H9 (cell line): ENCODE results near the gene COQ5. TPM values are rescaled to one million over a fixed set of nuclear protein-coding genes. Genes with fewer than 3 reads are reported as not detected.

Experiments
- DNase-seq: peaks from one replicate; pipeline ENCODE4 v3.0.0-alpha.2; 2017
- H2AFZ ChIP-seq: one replicate; pipeline ENCODE4 v1.6.1; 2013; ENCODE audit warnings: mild to moderate bottlenecking, low read length, control low read depth, moderate library complexity
- H2AK5ac ChIP-seq: 2 replicates; pipeline ENCODE4 v1.6.1; 2013; ENCODE audit warnings: low read length, control low read depth, mixed read lengths; ENCODE audit not compliant: insufficient read length
- H2BK120ac ChIP-seq: one replicate; pipeline ENCODE4 v1.6.1; 2013; ENCODE audit warnings: low read depth, mild to moderate bottlenecking, low read length, control low read depth, inconsistent platforms; ENCODE audit not compliant: poor library complexity, severe bottlenecking
- H2BK12ac ChIP-seq: 2 replicates; pipeline ENCODE4 v1.6.1; 2013; ENCODE audit warnings: low read length, control low read depth, mixed read lengths, low read depth; ENCODE audit not compliant: insufficient read length
- H2BK15ac ChIP-seq: 2 replicates; pipeline ENCODE4 v1.6.1; 2013; ENCODE audit warnings: low read depth, low read length, control low read depth
- H2BK20ac ChIP-seq: one replicate; pipeline ENCODE4 v1.6.1; 2013; ENCODE audit warnings: low read depth, mild to moderate bottlenecking, low read length, control low read depth, inconsistent platforms; ENCODE audit not compliant: poor library complexity, severe bottlenecking
- H2BK5ac ChIP-seq: 2 replicates; pipeline ENCODE4 v1.6.1; 2013; ENCODE audit warnings: low read length, control low read depth, mixed read lengths; ENCODE audit not compliant: insufficient read length
- H3K14ac ChIP-seq: 2 replicates; pipeline ENCODE4 v1.6.1; 2013; ENCODE audit warnings: low read length, control low read depth; ENCODE audit not compliant: insufficient read depth
- H3K18ac ChIP-seq: 2 replicates; pipeline ENCODE4 v1.6.1; 2013; ENCODE audit warnings: low read depth, mild to moderate bottlenecking, mixed read lengths, low read length, control low read depth; ENCODE audit not compliant: insufficient read length
- H3K23ac ChIP-seq: 2 replicates; pipeline ENCODE4 v1.6.1; 2013; ENCODE audit warnings: low read length, control low read depth, mixed read lengths, low read depth; ENCODE audit not compliant: insufficient read length
- H3K23me2 ChIP-seq: 2 replicates; pipeline ENCODE4 v1.6.1; 2013; ENCODE audit warnings: low read depth, mild to moderate bottlenecking, mixed read lengths, low read length, control low read depth; ENCODE audit not compliant: insufficient read length, poor library complexity, severe bottlenecking
- H3K27ac ChIP-seq: 2 replicates; pipeline ENCODE4 v1.5.1; 2013; ENCODE audit warnings: low read length, control low read depth, mixed read lengths, low read depth; ENCODE audit not compliant: insufficient read length
- H3K27me3 ChIP-seq: 2 replicates; pipeline ENCODE4 v1.6.1; 2013; ENCODE audit warnings: low read length, control low read depth, inconsistent platforms; ENCODE audit not compliant: insufficient read depth
- H3K4ac ChIP-seq: 2 replicates; pipeline ENCODE4 v1.6.1; 2013; ENCODE audit warnings: low read depth, mild to moderate bottlenecking, control low read depth, inconsistent platforms, low read length, moderate library complexity
- H3K4me1 ChIP-seq: 2 replicates; pipeline ENCODE4 v1.6.1; 2013; ENCODE audit warnings: low read length, control low read depth, inconsistent platforms; ENCODE audit not compliant: insufficient read depth
- H3K4me2 ChIP-seq: 2 replicates; pipeline ENCODE4 v1.6.1; 2013; ENCODE audit warnings: low read length, control low read depth, mixed read lengths; ENCODE audit not compliant: insufficient read length, insufficient read depth
- H3K56ac ChIP-seq: 2 replicates; pipeline ENCODE4 v1.6.1; 2013; ENCODE audit warnings: low read depth, mild to moderate bottlenecking, mixed read lengths, low read length, control low read depth; ENCODE audit not compliant: insufficient read length
- H3K79me1 ChIP-seq: 2 replicates; pipeline ENCODE4 v1.6.1; 2013; ENCODE audit warnings: low read depth, mild to moderate bottlenecking, moderate library complexity, low read length, control low read depth, inconsistent platforms; ENCODE audit not compliant: insufficient read depth, poor library complexity, severe bottlenecking
- H3K79me2 ChIP-seq: 2 replicates; pipeline ENCODE4 v1.6.1; 2013; ENCODE audit warnings: low read length, control low read depth, inconsistent platforms; ENCODE audit not compliant: insufficient read depth
- H3K9ac ChIP-seq: 2 replicates; pipeline ENCODE4 v1.6.1; 2013; ENCODE audit warnings: low read length, control low read depth, mixed read lengths; ENCODE audit not compliant: insufficient read length; ENCODE audit errors: extremely low read depth
- H3K9me3 ChIP-seq: one replicate; pipeline ENCODE4 v1.6.1; 2013; ENCODE audit warnings: low read depth, low read length, inconsistent platforms; ENCODE audit not compliant: control insufficient read depth
- H3T11ph ChIP-seq: one replicate; pipeline ENCODE4 v1.6.1; 2013; ENCODE audit warnings: mild to moderate bottlenecking, low read length, control low read depth, inconsistent platforms
- H4K20me1 ChIP-seq: one replicate; pipeline ENCODE4 v1.6.1; 2013; ENCODE audit not compliant: control insufficient read depth, insufficient read length, insufficient read depth
- H4K5ac ChIP-seq: 2 replicates; pipeline ENCODE4 v1.6.1; 2013; ENCODE audit warnings: low read depth, mild to moderate bottlenecking, mixed read lengths, low read length, control low read depth; ENCODE audit not compliant: insufficient read length
- H4K8ac ChIP-seq: replicated peaks from 2 replicates; pipeline ENCODE4 v1.6.1; 2013; ENCODE audit warnings: low read length, control low read depth, mixed read lengths, low read depth; ENCODE audit not compliant: insufficient read length
- H4K91ac ChIP-seq: 2 replicates; pipeline ENCODE4 v1.6.1; 2013; ENCODE audit warnings: low read depth, mild to moderate bottlenecking, moderate library complexity, mixed read lengths, low read length, control low read depth; ENCODE audit not compliant: insufficient read length
- H3K27ac Mint-ChIP-seq, 3 experiments: 2 replicates in 2 of 3; 3 replicates in 1 of 3; pipeline ENCODE4 v1.8.0; 2020 to 2021; ENCODE audit warnings: mixed read lengths in 3 of 3, mild to moderate bottlenecking in 1 of 3, moderate library complexity in 1 of 3
- H3K27me3 Mint-ChIP-seq: 2 replicates; pipeline ENCODE4 v1.8.0; 2021; ENCODE audit warnings: low read depth, mild to moderate bottlenecking, moderate library complexity, mixed read lengths
- H3K36me3 Mint-ChIP-seq, 3 experiments: 2 replicates in 2 of 3; 3 replicates in 1 of 3; pipeline ENCODE4 v1.8.0; 2020 to 2021; ENCODE audit warnings: low read depth in 3 of 3, mixed read lengths in 3 of 3; ENCODE audit not compliant: insufficient read depth in 1 of 3
- H3K4me1 Mint-ChIP-seq, 2 experiments: 2 replicates each; pipeline ENCODE4 v1.8.0; 2020; ENCODE audit warnings: mixed read lengths in 2 of 2
- H3K4me3 Mint-ChIP-seq, 2 experiments: 2 replicates in 1 of 2; 3 replicates in 1 of 2; pipeline ENCODE4 v1.8.0; 2020 to 2021; ENCODE audit warnings: mild to moderate bottlenecking in 2 of 2, mixed read lengths in 2 of 2, moderate library complexity in 1 of 2
- H3K9me3 Mint-ChIP-seq, 2 experiments: 2 replicates in 1 of 2; 3 replicates in 1 of 2; pipeline ENCODE4 v1.8.0; 2020; ENCODE audit warnings: mild to moderate bottlenecking in 2 of 2, mixed read lengths in 2 of 2, moderate library complexity in 1 of 2
- WGBS: extraction: QIAGEN DNeasy Blood & Tissue Kit; methylation state at CpG from one replicate; pipeline ENCODE4 v1.1.7; 2013; ENCODE audit warnings: missing lambda C conversion rate, low lambda C conversion rate, mixed read lengths; ENCODE audit not compliant: insufficient read length; ENCODE audit errors: extremely low coverage; 5-methylcytosine and 5-hydroxymethylcytosine counted together
- total RNA-seq: library from RNA; stranded (reverse); gene quantifications from 2 replicates; pipeline ENCODE4 v1.2.1, GENCODE V29; 2021
- TF ChIP-seq, protein P1 (sequence below): fragments of 200-600 bp; sonication (generic); conservative IDR thresholded peaks from 3 replicates; pipeline ENCODE4 v1.8.0; 2021; ENCODE audit warnings: antibody characterized with exemption, mild to moderate bottlenecking

Gene COQ5
- total RNA-seq, 1 experiment from 2014 or later = 34.8 TPM

- no peaks in the 10 kb centered on the region for H4K20me1 ChIP-seq
Measured at GRCh38 chr12:120544691-120545090, 15.7 kb upstream of the COQ5 start.

More at GRCh38 chr12:120544691-120545090, 15.7 kb upstream of the COQ5 start:
- Histone ChIP-seq H3K9me3 (no peaks in the 10 kb centered on the region), H2BK5ac (no peak overlapping the region), H3K79me2 (peaks cover 11% of the 10 kb centered on the region; the same call in 1 of the 2 replicates), H3K27me3 (no peaks in the 10 kb centered on the region), H3K4me1 (no peaks in the 10 kb centered on the region), H4K91ac (no peak overlapping the region), H3T11ph (no peak overlapping the region), H3K56ac (no peak overlapping the region), H2AK5ac (no peak overlapping the region), H4K8ac (no peak overlapping the region), H3K4me2 (no peak overlapping the region), H3K23me2 (no peaks in the 10 kb centered on the region), H2AFZ (no peak overlapping the region), H2BK20ac (no peak overlapping the region), H3K4ac (no peak overlapping the region), H3K14ac (no peak overlapping the region), H3K18ac (no peak overlapping the region), H4K5ac (no peak overlapping the region), H2BK120ac (no peak overlapping the region), H2BK15ac (no peak overlapping the region), H2BK12ac (no peak overlapping the region), H3K23ac (no peak overlapping the region), H3K9ac (no peak overlapping the region), H3K27ac (no peak overlapping the region), H3K79me1 (peaks cover 12% of the 10 kb centered on the region)
- Mint-ChIP-seq H3K27me3 (no peaks in the 10 kb centered on the region), H3K9me3 (no peaks in the 10 kb centered on the region), H3K27ac (no peak overlapping the region), H3K4me3 (no peak overlapping the region), H3K4me1 (no peaks in the 10 kb centered on the region; a peak in 1 of 4 replicates), H3K36me3 (peaks cover 9 to 25% (median 12%) of the 10 kb centered on the region in 3 experiments; a peak in 5 of 7 replicates)
- no peak for DNase-seq
- TF ChIP-seq, protein P1, sequence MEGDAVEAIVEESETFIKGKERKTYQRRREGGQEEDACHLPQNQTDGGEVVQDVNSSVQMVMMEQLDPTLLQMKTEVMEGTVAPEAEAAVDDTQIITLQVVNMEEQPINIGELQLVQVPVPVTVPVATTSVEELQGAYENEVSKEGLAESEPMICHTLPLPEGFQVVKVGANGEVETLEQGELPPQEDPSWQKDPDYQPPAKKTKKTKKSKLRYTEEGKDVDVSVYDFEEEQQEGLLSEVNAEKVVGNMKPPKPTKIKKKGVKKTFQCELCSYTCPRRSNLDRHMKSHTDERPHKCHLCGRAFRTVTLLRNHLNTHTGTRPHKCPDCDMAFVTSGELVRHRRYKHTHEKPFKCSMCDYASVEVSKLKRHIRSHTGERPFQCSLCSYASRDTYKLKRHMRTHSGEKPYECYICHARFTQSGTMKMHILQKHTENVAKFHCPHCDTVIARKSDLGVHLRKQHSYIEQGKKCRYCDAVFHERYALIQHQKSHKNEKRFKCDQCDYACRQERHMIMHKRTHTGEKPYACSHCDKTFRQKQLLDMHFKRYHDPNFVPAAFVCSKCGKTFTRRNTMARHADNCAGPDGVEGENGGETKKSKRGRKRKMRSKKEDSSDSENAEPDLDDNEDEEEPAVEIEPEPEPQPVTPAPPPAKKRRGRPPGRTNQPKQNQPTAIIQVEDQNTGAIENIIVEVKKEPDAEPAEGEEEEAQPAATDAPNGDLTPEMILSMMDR = no peak
- no CpG with 5 or more reads among the region's 3 CpGs for WGBS
